Motor neuron (in vitro differentiated cells): ENCODE measurements around the gene SRRM3. TPM values are rescaled to one million over a fixed set of nuclear protein-coding genes. Genes with fewer than 3 reads are reported as not detected.
"Not testable (repeated sequence)": the region's sequence is repeated elsewhere in the genome, so short reads cannot be mapped to it uniquely, and the experiment has no call there.

ENCODE experiments used
- ATAC-seq, 8 experiments: fragments of 200-7000 bp; cut with Tn5 transposase; replicated peaks in 6 of 8; 2 replicates each; pipeline ENCODE4 v1.8.0; 2021; ENCODE audit warnings: mild to moderate bottlenecking in 8 of 8, moderate library complexity in 8 of 8
- H3K27ac ChIP-seq, 2 donors: fragments of 250-450 bp; sonication (Bioruptor Pico); 2 replicates each; pipeline ENCODE4 v1.9.0; 2021; ENCODE audit warnings: antibody characterized with exemption in 2 of 2, mild to moderate bottlenecking in 2 of 2, moderate library complexity in 1 of 2
- H3K4me1 ChIP-seq, 2 donors: fragments of 250-450 bp; sonication (Bioruptor Pico); replicated peaks in 1 of 2; 2 replicates each; pipeline ENCODE4 v1.6.1; 2021; ENCODE audit warnings: antibody characterized with exemption in 2 of 2, mild to moderate bottlenecking in 2 of 2, moderate library complexity in 1 of 2
- H3K4me3 ChIP-seq, 5 donors: fragments of 250-450 bp; sonication (Bioruptor Pico); 2 replicates each; pipeline ENCODE4 v1.9.0; 2021; ENCODE audit warnings: antibody characterized with exemption in 5 of 5, mild to moderate bottlenecking in 5 of 5, moderate library complexity in 4 of 5
- WGBS, 10 experiments: fragments of 450-650 bp; shearing (Covaris generic); methylation state at CpG; one replicate each; pipeline ENCODE4 v1.0.0; 2022; 5-methylcytosine and 5-hydroxymethylcytosine counted together
- in situ Hi-C, 9 experiments: fragments of 400-800 bp; cut with MboI; loops; one replicate each; pipeline ENCODE4 v1.15.0; 2021; ENCODE audit warnings: low sequenced_read_pairs in 9 of 9, low pct_unique_long_range_greater_than_20kb in 2 of 9; ENCODE audit not compliant: unreplicated experiment in 9 of 9
- total RNA-seq, 8 experiments: library from RNA; unstranded; fragments of 300-600 nt; gene quantifications; 2 replicates each; pipeline versions ENCODE4 v1.2.3 to v1.2.4, GENCODE V29; 2022

Gene SRRM3
- total RNA-seq, 8 experiments from 2014 or later: 0.92 to 16.1 (median 10.3) TPM

DNA sequence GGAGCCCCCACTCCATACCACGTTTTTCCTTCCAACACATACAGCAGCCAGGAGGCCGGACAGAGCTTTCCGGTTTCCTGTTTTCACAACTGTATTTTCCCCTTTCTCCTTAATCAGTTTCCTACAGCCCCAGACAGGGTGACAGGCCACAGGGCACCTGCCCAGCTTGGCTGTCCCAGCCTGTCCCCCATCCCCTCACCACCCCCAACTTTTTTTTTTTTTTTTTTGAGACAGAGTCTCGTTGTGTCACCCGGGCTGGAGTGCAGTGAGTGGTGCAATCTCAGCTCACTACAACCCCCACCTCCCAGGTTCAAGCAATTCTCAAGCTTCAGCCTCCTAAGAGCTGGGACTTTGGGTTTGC, 90.5 kb downstream of the SRRM3 start:
- WGBS, 10 experiments: 24 to 100% (median 68%) methylated on average over 2 to 3 of the region's 5 CpGs; no CpG with 5 or more reads in 6 of the 10 experiments
- Histone ChIP-seq H3K4me3 (no peak overlapping the region), H3K4me1 (peaks cover 16 to 37% of the 10 kb centered on the region in 2 donors), H3K27ac (peak overlapping the region in 1 of 2 donors; percentile 42)
- in situ Hi-C loops: loop anchor here in 1 of 9 experiments (25.0 kb wide), 1 partner anchor 105 kb away; no protein-coding TSS in a partner anchor
- ATAC-seq: peak in 2 of 8 experiments; percentile 3 to 4

GRCh38 chr7:76292911-76293310, 91.2 kb downstream of the SRRM3 start:
- not testable (repeated sequence) for ATAC-seq, H3K4me3 ChIP-seq, H3K27ac ChIP-seq
- in situ Hi-C loops: loop anchor here in 1 of 9 experiments (25.0 kb wide), 1 partner anchor 106 kb away; no protein-coding TSS in a partner anchor
- H3K4me1 ChIP-seq: peaks cover 16 to 42% of the 10 kb centered on the region in 2 donors
- WGBS, 10 experiments: 100% methylated on average over 1 of the region's 5 CpGs; no CpG with 5 or more reads in 9 of the 10 experiments

DNA sequence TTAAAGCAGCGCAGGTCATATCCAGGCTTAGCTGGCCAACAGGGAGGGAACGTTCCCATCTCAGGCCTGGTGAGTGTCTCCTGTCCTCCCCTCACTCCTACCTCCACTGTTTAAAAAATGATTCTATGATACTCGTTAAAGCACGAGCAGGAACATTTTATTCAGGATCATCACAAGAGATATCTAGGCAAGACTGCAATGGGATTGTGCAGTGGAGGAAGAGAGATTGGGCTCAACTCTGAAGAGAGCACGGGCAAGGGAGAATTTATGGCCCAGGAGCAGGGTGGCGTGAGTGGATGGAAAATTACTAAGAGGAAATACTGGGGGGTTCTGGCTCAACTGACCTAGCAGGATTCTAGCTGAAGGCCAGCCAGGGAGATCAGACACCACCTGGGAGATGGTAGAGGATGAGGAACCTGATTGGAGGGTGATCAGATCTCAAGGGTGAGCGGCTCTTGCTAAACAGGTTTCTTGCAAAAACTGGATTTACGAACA, 91.8 kb downstream of the SRRM3 start:
- 65 to 96% (median 86%) methylated on average over 3 to 5 of the region's 8 CpGs; no CpG with 5 or more reads in 3 of the 10 experiments for WGBS, 10 experiments
- no peak overlapping the region for H3K27ac ChIP-seq
- no peak for ATAC-seq
- H3K4me1 ChIP-seq: peaks cover 16 to 42% of the 10 kb centered on the region in 2 donors
- H3K4me3 ChIP-seq: no peak overlapping the region
- in situ Hi-C loops: loop anchor here in 1 of 9 experiments (25.0 kb wide), 1 partner anchor 106 kb away; no protein-coding TSS in a partner anchor

DNA sequence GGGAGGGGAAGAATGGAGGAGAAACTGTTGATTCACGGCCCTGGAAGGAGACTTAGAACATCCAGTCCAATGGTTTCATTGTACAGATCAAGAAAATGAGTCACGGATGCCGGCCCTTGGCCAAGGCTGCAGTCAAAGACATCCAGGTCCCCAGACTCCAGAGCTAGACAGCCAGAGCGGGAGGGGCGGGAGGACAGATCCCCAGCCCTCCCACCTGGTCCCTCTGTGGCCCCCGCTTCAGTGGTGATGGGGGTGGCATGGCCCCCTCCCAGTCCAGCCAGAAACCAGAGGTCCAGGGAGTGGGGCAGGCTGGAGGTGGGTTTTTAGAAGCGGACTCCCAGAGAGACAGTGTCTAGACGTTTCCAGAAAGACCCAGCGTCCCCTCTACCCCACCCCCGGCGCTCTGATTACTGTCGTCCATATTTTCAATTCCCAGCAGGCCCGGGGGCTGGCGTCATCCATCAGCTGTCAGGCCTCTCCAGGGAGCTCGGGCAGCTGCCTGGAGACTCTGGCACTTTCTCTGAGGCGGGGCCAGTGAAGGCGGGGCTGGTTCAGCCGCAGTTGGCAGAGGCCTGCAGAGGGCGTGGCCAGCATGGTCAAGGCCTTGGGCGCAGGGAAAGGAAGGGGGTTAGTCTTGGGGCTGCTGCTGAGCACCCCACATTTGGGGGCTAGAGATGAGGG, 92.8 kb downstream of the SRRM3 start:
- peak; percentile 61 to 90 (median 86) for ATAC-seq
- Histone ChIP-seq H3K4me1 (peaks cover 16 to 41% of the 10 kb centered on the region in 2 donors), H3K4me3 (peak overlapping the region in 1 of 5 donors; percentile 1), H3K27ac (peak overlapping the region; percentile 70 to 93)
- WGBS, 10 experiments: 0 to 70% (median 5%) methylated on average over 1 to 12 of the region's 20 CpGs; no CpG with 5 or more reads in 4 of the 10 experiments
- in situ Hi-C loops: loop anchor here in 1 of 9 experiments (25.0 kb wide), 1 partner anchor 107 kb away; no protein-coding TSS in a partner anchor

- Histone ChIP-seq H3K27ac (peak overlapping the region in 1 of 2 donors; percentile 58), H3K4me3 (no peak overlapping the region), H3K4me1 (peaks cover 16 to 31% of the 10 kb centered on the region in 2 donors)
- in situ Hi-C loops: loop anchor here in 1 of 9 experiments (25.0 kb wide), 1 partner anchor 110 kb away; no protein-coding TSS in a partner anchor
- peak in 3 of 8 experiments; percentile 2 to 43 (median 14) for ATAC-seq
- 17 to 100% (median 81%) methylated on average over 1 to 9 of the region's 22 CpGs for WGBS, 10 experiments
Observed at GRCh38 chr7:76296743-76297740, 95.3 kb downstream of the SRRM3 start.

DNA sequence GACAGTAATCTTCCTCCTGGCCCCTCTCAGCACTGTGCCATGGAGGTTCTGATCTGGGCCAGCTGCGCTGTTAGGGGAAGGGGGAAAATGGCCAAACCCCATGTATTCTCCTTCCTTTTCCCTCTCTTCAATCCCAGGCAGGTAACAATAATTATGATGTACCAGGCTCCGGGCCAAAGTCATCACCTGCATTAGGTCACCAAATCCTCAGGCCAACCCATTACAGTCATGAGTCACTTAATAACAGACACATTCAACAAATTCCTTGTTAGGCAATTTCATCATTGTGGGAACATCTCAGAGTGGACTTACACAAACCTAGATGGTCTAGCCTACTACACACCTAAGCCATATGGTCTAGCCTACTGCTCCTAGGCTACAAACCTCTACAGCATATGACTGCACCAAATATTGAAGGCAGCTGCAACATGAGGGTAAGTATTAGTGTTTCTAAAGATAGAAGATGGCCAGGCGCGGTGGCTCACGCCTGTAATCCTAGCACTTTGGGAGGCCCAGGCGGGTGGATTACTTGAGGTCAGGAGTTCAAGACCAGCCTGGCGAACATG, 98.6 kb downstream of the SRRM3 start:
- 70 to 100% (median 98%) methylated on average over 1 to 7 of the region's 7 CpGs; no CpG with 5 or more reads in 2 of the 10 experiments for whole genome bisulfite sequencing, 10 experiments
- Histone ChIP-seq H3K4me3 (no peak overlapping the region), H3K4me1 (peaks cover 0 to 23% of the 10 kb centered on the region in 2 donors), H3K27ac (no peak overlapping the region)
- no peak for ATAC-seq
- in situ Hi-C loops: loop anchor here in 1 of 9 experiments (25.0 kb wide), 1 partner anchor 113 kb away; no protein-coding TSS in a partner anchor

- H3K27ac ChIP-seq: no peak overlapping the region
- in situ Hi-C loops: loop anchor here in 1 of 9 experiments (25.0 kb wide), 1 partner anchor 114 kb away; no protein-coding TSS in a partner anchor
- peaks cover 0 to 24% of the 10 kb centered on the region in 2 donors for H3K4me1 ChIP-seq
- no peak for ATAC-seq
- no peak overlapping the region for H3K4me3 ChIP-seq
- 80 to 100% (median 90%) methylated on average over 1 to 2 of the region's 3 CpGs; no CpG with 5 or more reads in 3 of the 10 experiments for WGBS, 10 experiments
Observed at GRCh38 chr7:76301000-76301399, 99.3 kb downstream of the SRRM3 start.

- Histone ChIP-seq H3K4me1 (peaks cover 14 to 32% of the 10 kb centered on the region in 2 donors), H3K4me3 (peak within 1 kb of the TSS; percentile 43 to 58 (median 57)), H3K27ac (peak within 1 kb of the TSS; percentile 72 to 93)
- in situ Hi-C loops: loop anchor here in 1 of 9 experiments (25.0 kb wide), 1 partner anchor 115 kb away; no protein-coding TSS in a partner anchor
- peak; percentile 44 to 62 (median 52) for ATAC-seq
- 0 to 6% (median 0%) methylated on average over 1 to 9 of the region's 75 CpGs; no CpG with 5 or more reads in 6 of the 10 experiments for WGBS, 10 experiments
Observed at GRCh38 chr7:76302347-76303201, 100.9 kb downstream of the SRRM3 start, which contains the start of gene HSPB1. HSPB1 (plus strand) TSS chr7:76302673; CDS start chr7:76302713, 40 bp downstream.

GRCh38 chr7:76303202-76304147, 101.8 kb downstream of the SRRM3 start:
- ATAC-seq: peak; percentile 7 to 68 (median 30)
- WGBS, 10 experiments: 0 to 60% (median 5%) methylated on average over 1 to 9 of the region's 56 CpGs; no CpG with 5 or more reads in 6 of the 10 experiments
- peak overlapping the region in 1 of 2 donors; percentile 93 for H3K27ac ChIP-seq
- peaks cover 14 to 33% of the 10 kb centered on the region in 2 donors for H3K4me1 ChIP-seq
- peak overlapping the region; percentile 43 to 58 (median 57) for H3K4me3 ChIP-seq
- in situ Hi-C loops: loop anchor here in 1 of 9 experiments (25.0 kb wide), 1 partner anchor 116 kb away; no protein-coding TSS in a partner anchor

DNA sequence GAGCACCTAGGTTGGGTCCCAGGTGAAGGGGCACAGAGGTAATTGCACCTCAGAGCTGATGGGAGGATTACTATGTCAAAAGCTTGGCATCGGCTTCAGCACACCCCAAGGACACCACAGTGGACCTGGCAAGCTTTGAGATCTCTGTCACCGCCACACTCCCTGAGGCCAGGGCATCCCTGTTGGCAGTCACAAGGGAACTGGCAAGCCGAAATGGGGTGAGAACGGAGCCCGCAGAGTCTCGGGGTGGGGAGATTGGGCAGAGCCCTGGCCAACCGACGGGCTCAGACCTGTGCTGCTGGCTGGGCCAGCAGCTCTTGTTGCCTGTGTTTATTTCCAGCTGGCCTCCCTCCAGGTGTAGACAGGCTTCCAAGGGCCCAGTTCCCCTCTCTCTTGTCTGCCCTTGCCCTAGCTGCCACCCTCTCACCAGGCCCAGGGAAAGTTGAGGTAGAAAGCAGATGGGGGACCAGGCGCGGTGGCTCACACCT, 103.2 kb downstream of the SRRM3 start:
- H3K4me1 ChIP-seq: peaks cover 14 to 33% of the 10 kb centered on the region in 2 donors
- WGBS, 10 experiments: 40 to 100% (median 94%) methylated on average over 1 to 7 of the region's 10 CpGs; no CpG with 5 or more reads in 3 of the 10 experiments
- ATAC-seq: no peak
- no peak overlapping the region for H3K4me3 ChIP-seq
- H3K27ac ChIP-seq: no peak overlapping the region
- in situ Hi-C loops: loop anchor here in 1 of 9 experiments (25.0 kb wide), 1 partner anchor 118 kb away; no protein-coding TSS in a partner anchor
